Osteocyte (in vitro differentiated cells): Measurements from ENCODE around the gene CSNK2A3. TPM values are rescaled to one million over a fixed set of nuclear protein-coding genes. Genes with fewer than 3 reads are reported as not detected.

Source experiments
- DNase-seq: peaks from one replicate; pipeline ENCODE4 v3.0.0; 2021; ENCODE audit warnings: mixed read lengths; ENCODE audit not compliant: unreplicated experiment; ENCODE audit errors: extremely low spot score
- H3K27ac Mint-ChIP-seq: one replicate; pipeline ENCODE4 v1.8.0; 2021; ENCODE audit warnings: mild to moderate bottlenecking, mixed read lengths; ENCODE audit not compliant: unreplicated experiment
- H3K27me3 Mint-ChIP-seq: one replicate; pipeline ENCODE4 v1.8.0; 2021; ENCODE audit warnings: mixed read lengths; ENCODE audit not compliant: unreplicated experiment
- H3K36me3 Mint-ChIP-seq: one replicate; pipeline ENCODE4 v1.8.0; 2021; ENCODE audit warnings: mixed read lengths; ENCODE audit not compliant: unreplicated experiment
- H3K4me1 Mint-ChIP-seq: one replicate; pipeline ENCODE4 v1.8.0; 2021; ENCODE audit warnings: mixed read lengths; ENCODE audit not compliant: unreplicated experiment
- H3K4me3 Mint-ChIP-seq: one replicate; pipeline ENCODE4 v1.8.0; 2021; ENCODE audit warnings: mild to moderate bottlenecking, moderate library complexity, mixed read lengths; ENCODE audit not compliant: unreplicated experiment
- H3K9me3 Mint-ChIP-seq: one replicate; pipeline ENCODE4 v1.8.0; 2021; ENCODE audit warnings: mixed read lengths; ENCODE audit not compliant: unreplicated experiment
- CTCF ChIP-seq: fragments of 200-600 bp; sonication (generic); IDR thresholded peaks from 2 replicates; pipeline ENCODE4 v1.5.0; 2021; ENCODE audit warnings: antibody characterized with exemption, mild to moderate bottlenecking, moderate library complexity
- total RNA-seq: library from RNA; stranded (reverse); gene quantifications from 2 replicates; pipeline ENCODE4 v1.2.1, GENCODE V29; 2021

CSNK2A3 gene
- total RNA-seq, 1 donor from 2014 or later = 2.1 TPM

- H3K27ac Mint-ChIP-seq = no peak overlapping the region
- H3K4me3 Mint-ChIP-seq = no peak overlapping the region
- DNase-seq = peak; percentile 59
- peaks cover 15% of the 10 kb centered on the region for H3K4me1 Mint-ChIP-seq
- peaks cover 7% of the 10 kb centered on the region for H3K27me3 Mint-ChIP-seq
- H3K9me3 Mint-ChIP-seq = no peaks in the 10 kb centered on the region
- H3K36me3 Mint-ChIP-seq = peaks cover 18% of the 10 kb centered on the region
- no peak for TF ChIP-seq CTCF
Observed at GRCh38 chr11:11344045-11344444, 9.0 kb downstream of the CSNK2A3 start.

GRCh38 chr11:11338304-11338703 lies 14.7 kb downstream of the CSNK2A3 start:
- TF ChIP-seq CTCF = no peak
- no peak overlapping the region for H3K27ac Mint-ChIP-seq
- H3K9me3 Mint-ChIP-seq = no peaks in the 10 kb centered on the region
- H3K27me3 Mint-ChIP-seq = no peaks in the 10 kb centered on the region
- H3K4me3 Mint-ChIP-seq = no peak overlapping the region
- peaks cover 15% of the 10 kb centered on the region for H3K4me1 Mint-ChIP-seq
- DNase-seq = no peak
- peaks cover 41% of the 10 kb centered on the region for H3K36me3 Mint-ChIP-seq

- no peak for TF ChIP-seq CTCF
- Mint-ChIP-seq H3K4me1 (peaks cover 15% of the 10 kb centered on the region), H3K27me3 (no peaks in the 10 kb centered on the region), H3K9me3 (no peaks in the 10 kb centered on the region), H3K36me3 (peaks cover 52% of the 10 kb centered on the region), H3K4me3 (no peak overlapping the region), H3K27ac (no peak overlapping the region)
- no peak for DNase-seq
Observed at GRCh38 chr11:11336664-11337063, 16.4 kb downstream of the CSNK2A3 start.

GRCh38 chr11:11335043-11335442 lies 18.0 kb downstream of the CSNK2A3 start:
- Mint-ChIP-seq H3K27me3 (no peaks in the 10 kb centered on the region), H3K9me3 (no peaks in the 10 kb centered on the region), H3K4me3 (no peak overlapping the region), H3K27ac (no peak overlapping the region), H3K36me3 (peaks cover 65% of the 10 kb centered on the region), H3K4me1 (peaks cover 15% of the 10 kb centered on the region)
- DNase-seq = no peak
- no peak for TF ChIP-seq CTCF

GRCh38 chr11:11334607-11335006 lies 18.4 kb downstream of the CSNK2A3 start:
- Mint-ChIP-seq H3K9me3 (no peaks in the 10 kb centered on the region), H3K27me3 (no peaks in the 10 kb centered on the region), H3K4me3 (no peak overlapping the region), H3K36me3 (peaks cover 63% of the 10 kb centered on the region), H3K4me1 (peaks cover 15% of the 10 kb centered on the region), H3K27ac (no peak overlapping the region)
- no peak for TF ChIP-seq CTCF
- no peak for DNase-seq
